Activated T-helper 1 cell treated with anti-CD3 and anti-CD28 coated beads, Interleukin-12 subunit alpha, Interleukin-12 subunit beta, Interleukin-2, Interleukin-4 antibody, amounts not matched to agents 30 ng/mL and 10 ng/mL and 1 ng/mL, durations not matched to agents 14 hours and 24 hours and 36 hours (primary cell): ENCODE measurements around the gene POT1. TPM values are rescaled to one million over a fixed set of nuclear protein-coding genes. Genes with fewer than 3 reads are reported as not detected.
"Not testable (repeated sequence)": the region's sequence is repeated elsewhere in the genome, so short reads cannot be mapped to it uniquely, and the experiment has no call there.

ENCODE experiments used
- DNase-seq: peaks from one replicate; pipeline ENCODE4 v3.0.0; 2021; ENCODE audit warnings: low spot score
- H3K27ac Mint-ChIP-seq: one replicate; pipeline ENCODE4 v1.8.0; 2021; ENCODE audit warnings: mild to moderate bottlenecking, mixed read lengths
- H3K27me3 Mint-ChIP-seq: one replicate; pipeline ENCODE4 v1.8.0; 2022; ENCODE audit warnings: mild to moderate bottlenecking, moderate library complexity, mixed read lengths; ENCODE audit not compliant: insufficient read depth
- H3K36me3 Mint-ChIP-seq: one replicate; pipeline ENCODE4 v1.8.0; 2021; ENCODE audit warnings: low read depth, mixed read lengths
- H3K4me1 Mint-ChIP-seq: one replicate; pipeline ENCODE4 v1.8.0; 2021; ENCODE audit warnings: low read depth, mixed read lengths
- H3K4me3 Mint-ChIP-seq: one replicate; pipeline ENCODE4 v1.8.0; 2021; ENCODE audit warnings: mild to moderate bottlenecking, moderate library complexity, mixed read lengths
- H3K9me3 Mint-ChIP-seq: one replicate; pipeline ENCODE4 v1.8.0; 2021; ENCODE audit warnings: mixed read lengths
- intact Hi-C: fragments of 100-400 bp; cut with micrococcal nuclease; formaldehyde crosslinking; loops from one replicate; pipeline ENCODE4 v1.15.1; 2024
- total RNA-seq: library from RNA; stranded (reverse); gene quantifications from 2 replicates; pipeline ENCODE4 v1.2.3, GENCODE V29; 2022

POT1 gene
- 27.1 and 31.1 TPM in 2 replicates for total RNA-seq

- peaks cover 2% of the 10 kb centered on the region for H3K27me3 Mint-ChIP-seq
- H3K4me3 Mint-ChIP-seq: peak within 1 kb of the TSS; percentile 97
- H3K9me3 Mint-ChIP-seq: no peaks in the 10 kb centered on the region
- DNase-seq: peak; percentile 95
- H3K4me1 Mint-ChIP-seq: peaks cover 39% of the 10 kb centered on the region
- intact Hi-C loops: loop anchor here (1.0 to 10.0 kb wide), 4 partner anchors 36 to 1775 kb away; partner anchors contain the start of genes NDUFA5 and WASL
- H3K36me3 Mint-ChIP-seq: peaks cover 18% of the 10 kb centered on the region
- peak within 1 kb of the TSS; percentile 87 for H3K27ac Mint-ChIP-seq
Observed at GRCh38 chr7:124929467-124930172, at the start of gene POT1. Gene POT1, minus strand, starts transcription at chr7:124929825. Its CDS starts 32,652 bp downstream, at chr7:124897173.

GRCh38 chr7:124975131-124975530 is 45.5 kb upstream of the POT1 start:
- H3K4me3 Mint-ChIP-seq, H3K27ac Mint-ChIP-seq, H3K9me3 Mint-ChIP-seq, H3K36me3 Mint-ChIP-seq, H3K27me3 Mint-ChIP-seq, DNase-seq, H3K4me1 Mint-ChIP-seq, intact Hi-C loops: not testable (repeated sequence)

GRCh38 chr7:124965553-124965952 is 35.9 kb upstream of the POT1 start:
- Mint-ChIP-seq H3K36me3 (no peaks in the 10 kb centered on the region), H3K9me3 (no peaks in the 10 kb centered on the region)
- intact Hi-C loops: no loop called here

GRCh38 chr7:124959676-124960075 is 30.1 kb upstream of the POT1 start:
- no peak for DNase-seq
- H3K4me3 Mint-ChIP-seq: no peak overlapping the region
- no peaks in the 10 kb centered on the region for H3K36me3 Mint-ChIP-seq
- no peak overlapping the region for H3K27ac Mint-ChIP-seq
- H3K27me3 Mint-ChIP-seq: no peaks in the 10 kb centered on the region
- H3K4me1 Mint-ChIP-seq: no peaks in the 10 kb centered on the region
- H3K9me3 Mint-ChIP-seq: peaks cover 5% of the 10 kb centered on the region
- intact Hi-C loops: no loop called here

More at GRCh38 chr7:124965553-124965952, 35.9 kb upstream of the POT1 start:
- Mint-ChIP-seq H3K4me3 (no peak overlapping the region), H3K4me1 (no peaks in the 10 kb centered on the region), H3K27ac (no peak overlapping the region), H3K27me3 (no peaks in the 10 kb centered on the region)
- DNase-seq: no peak

GRCh38 chr7:124957952-124958351 is 28.3 kb upstream of the POT1 start:
- H3K4me1 Mint-ChIP-seq, H3K27me3 Mint-ChIP-seq, H3K27ac Mint-ChIP-seq, intact Hi-C loops, H3K4me3 Mint-ChIP-seq, H3K36me3 Mint-ChIP-seq, H3K9me3 Mint-ChIP-seq, DNase-seq: not testable (repeated sequence)

GRCh38 chr7:124956160-124956559 is 26.5 kb upstream of the POT1 start:
- intact Hi-C loops: no loop called here
- no peak overlapping the region for H3K27ac Mint-ChIP-seq
- H3K9me3 Mint-ChIP-seq: peaks cover 5% of the 10 kb centered on the region
- H3K4me3 Mint-ChIP-seq: no peak overlapping the region
- H3K4me1 Mint-ChIP-seq: no peaks in the 10 kb centered on the region
- H3K36me3 Mint-ChIP-seq: no peaks in the 10 kb centered on the region
- no peaks in the 10 kb centered on the region for H3K27me3 Mint-ChIP-seq
- DNase-seq: no peak

- H3K27me3 Mint-ChIP-seq: no peaks in the 10 kb centered on the region
- peaks cover 5% of the 10 kb centered on the region for H3K9me3 Mint-ChIP-seq
- no peak overlapping the region for H3K27ac Mint-ChIP-seq
- no peak overlapping the region for H3K4me3 Mint-ChIP-seq
- intact Hi-C loops: no loop called here
- H3K36me3 Mint-ChIP-seq: no peaks in the 10 kb centered on the region
- H3K4me1 Mint-ChIP-seq: no peaks in the 10 kb centered on the region
- DNase-seq: no peak
Observed at GRCh38 chr7:124954790-124955189, 25.2 kb upstream of the POT1 start.

- Mint-ChIP-seq H3K9me3 (no peaks in the 10 kb centered on the region), H3K27me3 (peaks cover 2% of the 10 kb centered on the region), H3K27ac (no peak overlapping the region), H3K4me1 (no peaks in the 10 kb centered on the region), H3K36me3 (no peaks in the 10 kb centered on the region), H3K4me3 (no peak overlapping the region)
- intact Hi-C loops: no loop called here
- DNase-seq: no peak
Observed at GRCh38 chr7:124945680-124946079, 16.1 kb upstream of the POT1 start.

GRCh38 chr7:124943472-124943871 is 13.8 kb upstream of the POT1 start:
- intact Hi-C loops: no loop called here
- no peak overlapping the region for H3K27ac Mint-ChIP-seq
- H3K36me3 Mint-ChIP-seq: no peaks in the 10 kb centered on the region
- peaks cover 2% of the 10 kb centered on the region for H3K27me3 Mint-ChIP-seq
- no peak overlapping the region for H3K4me3 Mint-ChIP-seq
- no peaks in the 10 kb centered on the region for H3K4me1 Mint-ChIP-seq
- no peaks in the 10 kb centered on the region for H3K9me3 Mint-ChIP-seq
- no peak for DNase-seq

- Mint-ChIP-seq H3K4me1 (no peaks in the 10 kb centered on the region), H3K9me3 (no peaks in the 10 kb centered on the region), H3K27me3 (peaks cover 8% of the 10 kb centered on the region), H3K27ac (no peak overlapping the region), H3K36me3 (no peaks in the 10 kb centered on the region), H3K4me3 (no peak overlapping the region)
- intact Hi-C loops: no loop called here
- DNase-seq: no peak
Observed at GRCh38 chr7:124942399-124942798, 12.8 kb upstream of the POT1 start.

- intact Hi-C loops: no loop called here
- Mint-ChIP-seq H3K36me3 (no peaks in the 10 kb centered on the region), H3K27me3 (peaks cover 6% of the 10 kb centered on the region), H3K4me3 (no peak overlapping the region), H3K9me3 (no peaks in the 10 kb centered on the region), H3K4me1 (no peaks in the 10 kb centered on the region), H3K27ac (no peak overlapping the region)
- no peak for DNase-seq
Observed at GRCh38 chr7:124940306-124940705, 10.7 kb upstream of the POT1 start.

GRCh38 chr7:124938128-124938527 is 8.5 kb upstream of the POT1 start:
- intact Hi-C loops: loop anchor here (10.0 kb wide), 1 partner anchor 1767 kb away; no protein-coding TSS in a partner anchor

GRCh38 chr7:124937076-124937475 is 7.5 kb upstream of the POT1 start:
- Mint-ChIP-seq H3K4me1 (no peaks in the 10 kb centered on the region), H3K4me3 (no peak overlapping the region), H3K27ac (no peak overlapping the region), H3K9me3 (no peaks in the 10 kb centered on the region), H3K36me3 (no peaks in the 10 kb centered on the region), H3K27me3 (peaks cover 7% of the 10 kb centered on the region)
- no peak for DNase-seq
- intact Hi-C loops: loop anchor here (10.0 kb wide), 1 partner anchor 1768 kb away; no protein-coding TSS in a partner anchor

More at GRCh38 chr7:124938128-124938527, 8.5 kb upstream of the POT1 start:
- H3K27me3 Mint-ChIP-seq: peaks cover 6% of the 10 kb centered on the region
- H3K9me3 Mint-ChIP-seq: no peaks in the 10 kb centered on the region
- no peaks in the 10 kb centered on the region for H3K4me1 Mint-ChIP-seq
- H3K27ac Mint-ChIP-seq: no peak overlapping the region
- H3K36me3 Mint-ChIP-seq: no peaks in the 10 kb centered on the region
- DNase-seq: no peak
- H3K4me3 Mint-ChIP-seq: no peak overlapping the region
